ENCODE data around the gene ZSCAN23. TPM values are rescaled to one million over a fixed set of nuclear protein-coding genes. Genes with fewer than 3 reads are reported as not detected.

Gene ZSCAN23
- total and polyA plus RNA-seq, 2 experiments from 2014 or later: 4.9 to 11.3 TPM

DNA sequence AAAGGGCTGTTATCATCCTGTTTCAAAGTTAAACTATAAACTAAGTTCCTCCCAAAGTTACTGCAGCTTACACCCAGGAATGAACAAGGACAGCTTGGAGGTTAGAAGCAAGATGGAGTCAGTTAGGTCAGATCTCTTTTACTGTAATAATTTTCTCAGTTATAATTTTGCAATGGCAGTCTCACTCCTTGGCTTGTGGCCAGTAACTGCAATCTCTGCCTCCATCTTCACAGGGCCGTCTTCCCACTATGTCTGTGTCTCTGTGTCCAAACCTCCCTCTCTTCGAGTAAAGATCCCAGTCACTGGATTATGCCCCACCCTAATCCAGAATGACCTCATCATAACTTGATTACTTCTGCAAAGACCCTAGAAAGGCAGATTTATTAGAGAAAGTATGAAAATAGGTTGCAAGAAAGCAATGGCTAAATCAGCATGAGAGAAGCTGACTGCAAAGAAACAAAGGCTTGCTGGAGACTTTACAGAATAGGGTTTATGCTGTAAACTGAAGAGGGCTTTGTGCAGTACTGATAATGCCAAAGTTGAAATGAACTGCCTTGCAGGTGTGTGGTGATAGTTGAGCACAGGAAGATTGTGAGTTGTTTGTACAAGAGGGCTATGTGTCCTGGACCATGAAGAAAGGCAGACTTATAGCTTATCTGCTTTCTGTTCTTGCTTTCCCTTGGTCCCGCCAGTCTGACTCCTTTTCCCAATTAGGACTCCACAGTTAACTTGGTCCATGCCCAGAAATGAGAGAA lies 43.9 kb upstream of the ZSCAN23 start:
- TF ChIP-seq CTCF (IDR thresholded peaks at IDR 0.05; ENCODE audit: low read depth, low read length): no peak
- no peak for DNase-seq (ENCODE audit: low read depth in 1 of 2, low spot score in 1 of 2)
- peaks cover 4% of the 10 kb centered on the region for H3K27me3 ChIP-seq
- no peak overlapping the region for H3K27ac ChIP-seq
- no peaks in the 10 kb centered on the region for H3K36me3 ChIP-seq
- no peaks in the 10 kb centered on the region for H3K4me1 ChIP-seq (ENCODE audit: low read depth)
- no peaks in the 10 kb centered on the region for H3K9me3 ChIP-seq (ENCODE audit: low read depth)
- H3K4me3 ChIP-seq: no peak overlapping the region

GRCh38 chr6:28486533-28486932 lies 43.2 kb upstream of the ZSCAN23 start:
- Histone ChIP-seq H3K4me3 (no peak overlapping the region), H3K4me1 (ENCODE audit: low read depth) (no peaks in the 10 kb centered on the region), H3K27me3 (peaks cover 8% of the 10 kb centered on the region), H3K9me3 (ENCODE audit: low read depth) (no peaks in the 10 kb centered on the region), H3K36me3 (no peaks in the 10 kb centered on the region), H3K27ac (no peak overlapping the region)
- no peak for DNase-seq (ENCODE audit: low read depth in 1 of 2, low spot score in 1 of 2)
- TF ChIP-seq CTCF (IDR thresholded peaks at IDR 0.05; ENCODE audit: low read depth, low read length): no peak

GRCh38 chr6:28485482-28485881 lies 42.2 kb upstream of the ZSCAN23 start:
- DNase-seq (ENCODE audit: low read depth in 1 of 2, low spot score in 1 of 2): no peak
- Histone ChIP-seq H3K27ac (no peak overlapping the region), H3K4me1 (ENCODE audit: low read depth) (no peaks in the 10 kb centered on the region), H3K36me3 (no peaks in the 10 kb centered on the region), H3K9me3 (ENCODE audit: low read depth) (no peaks in the 10 kb centered on the region), H3K4me3 (no peak overlapping the region), H3K27me3 (peaks cover 19% of the 10 kb centered on the region)
- TF ChIP-seq CTCF (IDR thresholded peaks at IDR 0.05; ENCODE audit: low read depth, low read length): no peak

GRCh38 chr6:28480253-28480932 lies 37.1 kb upstream of the ZSCAN23 start:
- no peak for DNase-seq (ENCODE audit: low read depth in 1 of 2, low spot score in 1 of 2)
- TF ChIP-seq CTCF (IDR thresholded peaks at IDR 0.05; ENCODE audit: low read depth, low read length): no peak

GRCh38 chr6:28478518-28478917 lies 35.2 kb upstream of the ZSCAN23 start:
- TF ChIP-seq CTCF (IDR thresholded peaks at IDR 0.05; ENCODE audit: low read depth, low read length): no peak
- Histone ChIP-seq H3K9me3 (ENCODE audit: low read depth) (no peaks in the 10 kb centered on the region), H3K4me1 (ENCODE audit: low read depth) (no peaks in the 10 kb centered on the region), H3K27me3 (peaks cover 31% of the 10 kb centered on the region), H3K36me3 (no peaks in the 10 kb centered on the region), H3K4me3 (no peak overlapping the region), H3K27ac (no peak overlapping the region)
- DNase-seq (ENCODE audit: low read depth in 1 of 2, low spot score in 1 of 2): no peak

More at GRCh38 chr6:28480253-28480932, 37.1 kb upstream of the ZSCAN23 start:
- no peaks in the 10 kb centered on the region for H3K36me3 ChIP-seq
- no peaks in the 10 kb centered on the region for H3K9me3 ChIP-seq (ENCODE audit: low read depth)
- no peak overlapping the region for H3K4me3 ChIP-seq
- H3K27ac ChIP-seq: no peak overlapping the region
- peaks cover 31% of the 10 kb centered on the region for H3K27me3 ChIP-seq
- H3K4me1 ChIP-seq (ENCODE audit: low read depth): no peaks in the 10 kb centered on the region

All from cardiac muscle cell (in vitro differentiated cells and primary cell).